GM11168 (cell line): ENCODE data around the gene SYT12.

Source experiments
- in situ Hi-C: fragments of 300-500 bp; cut with MboI; formaldehyde crosslinking; loops from one replicate; pipeline ENCODE4 v1.12.0; 2022; ENCODE audit warnings: low sequenced_read_pairs; ENCODE audit not compliant: unreplicated experiment

Gene SYT12

GRCh38 chr11:67085617-67086016 is 62.7 kb downstream of the SYT12 start:
- in situ Hi-C loops: no loop called here

GRCh38 chr11:67090717-67091116 is 67.8 kb downstream of the SYT12 start:
- in situ Hi-C loops: no loop called here

- in situ Hi-C loops: no loop called here
Measured at GRCh38 chr11:67095214-67095507, 72.2 kb downstream of the SYT12 start.

- in situ Hi-C loops: no loop called here
Measured at GRCh38 chr11:67098799-67099429, 76.0 kb downstream of the SYT12 start.

- in situ Hi-C loops: no loop called here
Measured at GRCh38 chr11:67099831-67100324, 76.9 kb downstream of the SYT12 start.
